ENCODE measurements around the gene MED19.

The MED19 gene

DNA sequence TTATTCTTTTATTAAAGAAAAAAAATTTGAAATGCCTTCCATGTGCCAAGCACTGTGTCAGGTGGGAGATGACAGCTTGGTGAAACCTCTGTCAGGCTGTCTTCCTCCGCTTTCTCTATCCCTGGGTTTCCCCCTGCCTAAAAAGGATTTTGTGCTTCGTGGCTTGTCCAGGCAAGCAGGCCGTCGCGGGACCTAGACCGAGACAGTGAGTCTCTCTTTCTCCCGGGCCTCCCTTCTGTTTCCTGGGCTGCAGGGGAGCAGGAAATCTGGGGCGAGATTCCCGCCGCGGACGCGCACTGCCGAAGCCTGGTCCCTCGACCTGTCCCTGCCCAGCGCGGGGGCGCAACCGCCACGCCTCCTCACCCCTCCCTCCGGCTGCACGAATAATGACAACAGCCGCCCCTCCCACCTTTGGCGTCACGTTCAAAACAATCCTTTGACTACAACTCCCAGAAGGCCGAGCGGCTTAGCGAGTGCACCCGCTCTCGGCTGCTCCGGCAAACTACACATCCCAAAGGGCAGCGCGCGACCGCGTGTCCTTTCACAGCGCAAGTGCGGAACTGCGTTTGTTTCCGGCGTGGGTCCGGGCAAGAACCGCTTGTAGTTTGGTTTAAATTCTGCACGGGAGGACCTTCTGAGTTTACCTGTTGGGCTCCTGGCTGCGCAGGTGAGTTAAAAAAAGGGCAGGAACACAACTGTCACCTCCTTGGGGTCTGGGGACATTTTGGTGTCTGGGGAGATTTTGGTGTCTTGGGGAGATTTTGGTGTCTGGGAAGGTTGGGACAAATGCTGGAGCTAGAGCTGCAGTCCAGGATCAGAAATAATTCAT lies 54.6 kb downstream of the MED19 start, which contains the start of gene CLP1:
TSS of gene CLP1 (plus strand) at position 569 of the 829 bp plus-strand sequence. CDS start 1,715 bp downstream, outside the sequence.
- ChIA-PET CTCF (interaction anchor here (0.6 to 1.3 kb wide), 3 partner anchors 13 to 143 kb away, joined by 3 to 4 read pairs (median 3); no protein-coding TSS in a partner anchor), POLR2A (ENCODE audit: low non-redundant PET) (no interaction called here)
- H3K27ac ChIP-seq, result peak within 1 kb of the TSS; percentile 89
- DNase-seq (ENCODE audit: low spot score), result peak; percentile 96
- TF ChIP-seq, protein P1, sequence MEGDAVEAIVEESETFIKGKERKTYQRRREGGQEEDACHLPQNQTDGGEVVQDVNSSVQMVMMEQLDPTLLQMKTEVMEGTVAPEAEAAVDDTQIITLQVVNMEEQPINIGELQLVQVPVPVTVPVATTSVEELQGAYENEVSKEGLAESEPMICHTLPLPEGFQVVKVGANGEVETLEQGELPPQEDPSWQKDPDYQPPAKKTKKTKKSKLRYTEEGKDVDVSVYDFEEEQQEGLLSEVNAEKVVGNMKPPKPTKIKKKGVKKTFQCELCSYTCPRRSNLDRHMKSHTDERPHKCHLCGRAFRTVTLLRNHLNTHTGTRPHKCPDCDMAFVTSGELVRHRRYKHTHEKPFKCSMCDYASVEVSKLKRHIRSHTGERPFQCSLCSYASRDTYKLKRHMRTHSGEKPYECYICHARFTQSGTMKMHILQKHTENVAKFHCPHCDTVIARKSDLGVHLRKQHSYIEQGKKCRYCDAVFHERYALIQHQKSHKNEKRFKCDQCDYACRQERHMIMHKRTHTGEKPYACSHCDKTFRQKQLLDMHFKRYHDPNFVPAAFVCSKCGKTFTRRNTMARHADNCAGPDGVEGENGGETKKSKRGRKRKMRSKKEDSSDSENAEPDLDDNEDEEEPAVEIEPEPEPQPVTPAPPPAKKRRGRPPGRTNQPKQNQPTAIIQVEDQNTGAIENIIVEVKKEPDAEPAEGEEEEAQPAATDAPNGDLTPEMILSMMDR (conservative IDR thresholded peaks at IDR 0.05; ENCODE audit: low read depth), result no peak

DNA sequence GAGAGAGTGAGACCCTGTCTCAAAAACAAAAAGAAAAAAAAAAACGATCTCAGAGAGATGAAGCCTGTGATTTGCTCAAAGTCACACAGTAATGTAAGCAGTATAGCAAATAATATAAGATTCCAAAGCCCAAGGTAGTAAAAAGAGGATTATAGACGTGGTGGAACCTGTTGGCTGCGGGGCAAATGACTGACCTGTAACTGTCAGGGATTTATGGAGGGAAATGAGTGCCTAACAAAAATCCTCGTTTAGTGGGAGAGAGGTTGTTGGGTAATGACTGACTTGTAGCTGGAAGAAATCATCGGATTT lies 55.2 kb downstream of the MED19 start:
- ChIA-PET CTCF (interaction anchor here (0.5 to 0.6 kb wide), 2 partner anchors 29 to 89 kb away, joined by 3 read pairs; no protein-coding TSS in a partner anchor), POLR2A (ENCODE audit: low non-redundant PET) (no interaction called here)
- TF ChIP-seq, protein P1 (conservative IDR thresholded peaks at IDR 0.05; ENCODE audit: low read depth), result no peak
- DNase-seq (ENCODE audit: low spot score), result no peak
- peak overlapping the region; percentile 89 for H3K27ac ChIP-seq
